ENCODE data around the gene CGA. TPM values are rescaled to one million over a fixed set of nuclear protein-coding genes. Genes with fewer than 3 reads are reported as not detected.

The CGA gene
- total RNA-seq, 1 donor from 2014 or later, result 0.43 TPM

DNA sequence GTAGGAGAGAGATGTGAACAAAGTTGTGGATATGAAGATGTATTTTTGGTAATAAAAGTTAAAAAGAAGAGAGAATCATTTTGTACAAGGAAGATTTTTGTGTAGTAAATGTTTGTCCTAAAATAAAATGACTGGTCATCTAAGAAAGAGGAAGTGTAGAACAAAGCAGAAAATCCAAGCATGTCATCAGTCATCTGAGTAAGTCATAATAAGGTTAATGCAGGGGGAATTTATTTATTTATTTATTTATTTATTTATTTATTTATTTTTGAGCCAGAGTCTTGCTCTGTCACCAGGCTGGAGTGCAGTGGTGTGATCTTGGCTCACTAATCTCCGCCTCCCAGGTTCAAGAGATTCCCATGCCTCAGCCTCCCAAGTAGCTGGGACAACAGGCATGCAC, 15.7 kb upstream of the CGA start:
- Mint-ChIP-seq H3K27ac (no peak overlapping the region), H3K4me1 (ENCODE audit: unreplicated experiment) (no peaks in the 10 kb centered on the region), H3K9me3 (no peaks in the 10 kb centered on the region), H3K4me3 (no peak overlapping the region), H3K36me3 (no peaks in the 10 kb centered on the region), H3K27me3 (no peaks in the 10 kb centered on the region)
- TF ChIP-seq, protein P1, sequence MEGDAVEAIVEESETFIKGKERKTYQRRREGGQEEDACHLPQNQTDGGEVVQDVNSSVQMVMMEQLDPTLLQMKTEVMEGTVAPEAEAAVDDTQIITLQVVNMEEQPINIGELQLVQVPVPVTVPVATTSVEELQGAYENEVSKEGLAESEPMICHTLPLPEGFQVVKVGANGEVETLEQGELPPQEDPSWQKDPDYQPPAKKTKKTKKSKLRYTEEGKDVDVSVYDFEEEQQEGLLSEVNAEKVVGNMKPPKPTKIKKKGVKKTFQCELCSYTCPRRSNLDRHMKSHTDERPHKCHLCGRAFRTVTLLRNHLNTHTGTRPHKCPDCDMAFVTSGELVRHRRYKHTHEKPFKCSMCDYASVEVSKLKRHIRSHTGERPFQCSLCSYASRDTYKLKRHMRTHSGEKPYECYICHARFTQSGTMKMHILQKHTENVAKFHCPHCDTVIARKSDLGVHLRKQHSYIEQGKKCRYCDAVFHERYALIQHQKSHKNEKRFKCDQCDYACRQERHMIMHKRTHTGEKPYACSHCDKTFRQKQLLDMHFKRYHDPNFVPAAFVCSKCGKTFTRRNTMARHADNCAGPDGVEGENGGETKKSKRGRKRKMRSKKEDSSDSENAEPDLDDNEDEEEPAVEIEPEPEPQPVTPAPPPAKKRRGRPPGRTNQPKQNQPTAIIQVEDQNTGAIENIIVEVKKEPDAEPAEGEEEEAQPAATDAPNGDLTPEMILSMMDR (conservative IDR thresholded peaks at IDR 0.05), result no peak
- DNase-seq (ENCODE audit: extremely low spot score, unreplicated experiment), result no peak

DNA sequence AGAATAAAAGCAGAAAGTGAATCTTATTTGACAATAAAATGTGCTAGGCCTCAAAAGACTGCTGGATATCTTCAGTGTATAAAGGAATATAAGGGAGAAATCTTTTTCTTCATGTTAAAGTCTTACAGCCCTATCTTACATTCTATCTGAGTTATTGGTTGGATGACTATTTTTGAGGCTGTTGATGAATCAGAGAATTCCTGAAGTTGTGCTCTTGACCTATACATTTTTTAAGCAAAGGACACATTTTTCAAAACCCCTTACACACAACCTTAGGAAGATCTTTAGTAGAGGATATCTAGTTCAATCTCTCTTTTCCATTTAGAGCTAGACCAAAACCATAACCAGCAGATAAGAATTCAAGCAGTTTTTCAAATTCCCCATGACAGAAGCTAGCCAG, 10.9 kb upstream of the CGA start:
- Mint-ChIP-seq H3K36me3 (no peaks in the 10 kb centered on the region), H3K4me3 (no peak overlapping the region), H3K27me3 (no peaks in the 10 kb centered on the region), H3K9me3 (no peaks in the 10 kb centered on the region), H3K27ac (no peak overlapping the region), H3K4me1 (ENCODE audit: unreplicated experiment) (no peaks in the 10 kb centered on the region)
- no peak for DNase-seq (ENCODE audit: extremely low spot score, unreplicated experiment)
- TF ChIP-seq, protein P1 (conservative IDR thresholded peaks at IDR 0.05), result no peak

DNA sequence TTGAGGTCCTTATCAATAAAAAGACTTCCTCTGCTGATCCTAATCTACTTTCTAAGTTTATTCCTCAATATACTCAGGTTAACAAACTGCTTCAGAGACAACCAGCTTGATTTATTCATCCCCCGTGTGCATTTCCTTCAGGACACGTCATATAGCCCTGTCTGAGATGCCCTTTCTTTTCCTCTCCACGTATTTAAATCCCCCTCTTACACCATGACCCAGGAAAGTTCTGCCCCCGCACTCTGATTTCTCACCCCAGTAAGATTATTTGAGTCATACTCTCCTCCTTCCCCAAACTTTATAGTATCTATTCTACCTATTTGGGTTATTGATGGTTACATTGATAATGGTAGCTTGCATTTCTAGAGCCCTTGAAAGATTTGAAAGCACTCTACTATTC, 9.8 kb upstream of the CGA start:
- H3K27ac Mint-ChIP-seq, result no peak overlapping the region
- H3K36me3 Mint-ChIP-seq, result no peaks in the 10 kb centered on the region
- no peaks in the 10 kb centered on the region for H3K27me3 Mint-ChIP-seq
- H3K9me3 Mint-ChIP-seq, result no peaks in the 10 kb centered on the region
- DNase-seq (ENCODE audit: extremely low spot score, unreplicated experiment), result no peak
- no peaks in the 10 kb centered on the region for H3K4me1 Mint-ChIP-seq (ENCODE audit: unreplicated experiment)
- TF ChIP-seq, protein P1 (conservative IDR thresholded peaks at IDR 0.05), result no peak
- H3K4me3 Mint-ChIP-seq, result no peak overlapping the region

DNA sequence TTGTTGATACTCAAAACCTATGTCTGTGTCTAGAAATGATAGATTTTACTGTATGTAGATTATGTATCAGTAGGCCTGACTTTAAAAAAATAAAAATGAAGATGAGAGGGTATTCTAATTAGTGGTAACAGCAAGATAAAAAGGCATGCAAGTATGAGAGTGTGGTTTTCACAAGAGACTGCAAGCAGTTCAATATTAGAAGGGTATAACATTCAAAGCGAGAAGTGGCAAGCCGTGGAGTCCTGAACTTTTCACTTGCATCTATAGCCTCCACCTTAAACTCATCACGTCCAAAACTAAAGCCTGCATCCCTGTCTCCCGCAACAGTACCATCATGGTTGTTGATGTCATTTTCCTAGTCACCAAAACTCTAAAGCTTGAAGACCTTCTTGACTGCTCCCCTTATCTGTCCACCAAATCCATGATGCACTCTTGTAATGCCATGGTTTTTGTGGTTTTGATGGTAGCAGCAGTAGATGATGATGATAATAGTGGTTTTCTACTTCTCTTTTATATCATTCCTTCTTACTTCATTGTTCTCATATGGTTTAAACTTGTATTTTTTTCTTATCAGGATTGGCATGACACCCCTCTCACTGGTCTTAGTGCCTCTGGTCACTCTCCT, 9.2 kb upstream of the CGA start:
- no peak for DNase-seq (ENCODE audit: extremely low spot score, unreplicated experiment)
- Mint-ChIP-seq H3K27ac (no peak overlapping the region), H3K4me1 (ENCODE audit: unreplicated experiment) (no peaks in the 10 kb centered on the region), H3K27me3 (no peaks in the 10 kb centered on the region), H3K36me3 (no peaks in the 10 kb centered on the region), H3K4me3 (no peak overlapping the region), H3K9me3 (no peaks in the 10 kb centered on the region)
- TF ChIP-seq, protein P1 (conservative IDR thresholded peaks at IDR 0.05), result no peak

DNA sequence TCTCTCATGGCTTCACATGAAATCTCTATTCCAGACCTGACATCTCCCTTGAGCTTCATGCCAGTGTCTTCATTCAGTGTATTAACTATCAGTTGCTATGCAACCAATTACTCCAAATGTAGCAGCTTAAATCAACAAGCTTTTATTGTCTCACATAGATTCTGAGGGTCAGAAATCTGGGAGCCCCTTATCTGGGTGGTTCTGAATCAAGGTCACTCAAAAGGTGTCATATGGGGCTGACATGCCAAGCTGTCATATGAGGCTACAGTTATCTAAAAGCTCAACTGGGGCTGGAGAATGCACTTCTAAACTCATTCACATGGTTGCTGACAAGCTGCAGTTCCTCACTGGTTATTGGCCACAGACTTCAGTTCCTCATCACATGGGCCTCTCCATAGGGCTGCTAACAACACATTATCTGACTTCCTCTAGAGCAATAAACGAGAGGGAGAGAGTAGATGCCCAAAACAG, 7.3 kb upstream of the CGA start:
- H3K9me3 Mint-ChIP-seq, result no peaks in the 10 kb centered on the region
- no peaks in the 10 kb centered on the region for H3K27me3 Mint-ChIP-seq

More for the DNA sequence above, 7.3 kb upstream of the CGA start:
- Mint-ChIP-seq H3K36me3 (no peaks in the 10 kb centered on the region), H3K27ac (no peak overlapping the region), H3K4me1 (ENCODE audit: unreplicated experiment) (no peaks in the 10 kb centered on the region), H3K4me3 (no peak overlapping the region)
- DNase-seq (ENCODE audit: extremely low spot score, unreplicated experiment), result no peak
- TF ChIP-seq, protein P1 (conservative IDR thresholded peaks at IDR 0.05), result no peak

Data from type B pancreatic cell (in vitro differentiated cells).